SK-N-SH treated with all-trans-retinoic acid at 6 μM for 48 hours (cell line): ENCODE results near the gene TTC3.

Experiments used
- ATAC-seq: fragments of 200-7000 bp; cut with Tn5 transposase; 3 replicates; pipeline ENCODE4 v1.9.1; 2020; ENCODE audit warnings: mild to moderate bottlenecking, moderate library complexity
- ARNTL ChIP-seq: fragments of 450-650 bp; formaldehyde crosslinking; IDR thresholded peaks from 2 replicates; pipeline ENCODE4 v1.5.0; 2020; ENCODE audit warnings: low read depth, mild to moderate bottlenecking, moderate library complexity, borderline replicate concordance
- BACH2 ChIP-seq: fragments of 250-450 bp; sonication (Bioruptor Pico); IDR thresholded peaks from 2 replicates; pipeline ENCODE4 v1.9.0; 2021; ENCODE audit warnings: mild to moderate bottlenecking, borderline replicate concordance
- CREB5 ChIP-seq: fragments of 250-450 bp; sonication (Bioruptor Pico); IDR thresholded peaks from 2 replicates; pipeline ENCODE4 v1.5.1; 2020; ENCODE audit warnings: low read depth, mild to moderate bottlenecking, moderate library complexity
- CSDC2 ChIP-seq: fragments of 250-450 bp; sonication (Bioruptor Pico); IDR thresholded peaks from 2 replicates; pipeline ENCODE4 v1.5.0; 2020; ENCODE audit warnings: mild to moderate bottlenecking, moderate library complexity
- CSRNP3 ChIP-seq: fragments of 250-450 bp; sonication (Bioruptor Pico); IDR thresholded peaks from 2 replicates; pipeline ENCODE4 v1.5.1; 2021; ENCODE audit warnings: mild to moderate bottlenecking, moderate library complexity
- ESRRG ChIP-seq: fragments of 250-450 bp; sonication (Bioruptor Pico); IDR thresholded peaks from 2 replicates; pipeline ENCODE4 v1.6.1; 2021; ENCODE audit warnings: mild to moderate bottlenecking
- OSR1 ChIP-seq: fragments of 250-450 bp; sonication (Bioruptor Pico); IDR thresholded peaks from 2 replicates; pipeline ENCODE4 v1.8.0; 2022; ENCODE audit warnings: moderate library complexity, mild to moderate bottlenecking, inconsistent platforms
- PATZ1 ChIP-seq: fragments of 250-450 bp; sonication (Bioruptor Pico); IDR thresholded peaks from 2 replicates; pipeline ENCODE4 v1.8.0; 2020; ENCODE audit warnings: mild to moderate bottlenecking, moderate library complexity, borderline replicate concordance
- POU6F1 ChIP-seq: fragments of 250-450 bp; sonication (Bioruptor Pico); IDR thresholded peaks from 2 replicates; pipeline ENCODE4 v1.8.0; 2021; ENCODE audit warnings: low read depth, mild to moderate bottlenecking, moderate library complexity, borderline replicate concordance
- PPARA ChIP-seq: fragments of 250-450 bp; sonication (Bioruptor Pico); IDR thresholded peaks from 2 replicates; pipeline ENCODE4 v1.5.0; 2020; ENCODE audit warnings: mild to moderate bottlenecking, borderline replicate concordance
- RARB ChIP-seq: fragments of 250-450 bp; sonication (Bioruptor Pico); IDR thresholded peaks from 2 replicates; pipeline ENCODE4 v1.8.0; 2021; ENCODE audit warnings: mild to moderate bottlenecking, moderate library complexity
- SNAI2 ChIP-seq: fragments of 250-450 bp; sonication (Bioruptor Pico); IDR thresholded peaks from 2 replicates; pipeline ENCODE4 v1.5.0; 2020; ENCODE audit warnings: mild to moderate bottlenecking, moderate library complexity
- TCF4 ChIP-seq: fragments of 250-450 bp; sonication (Bioruptor Pico); IDR thresholded peaks from 2 replicates; pipeline ENCODE4 v1.8.0; 2021; ENCODE audit warnings: mild to moderate bottlenecking, moderate library complexity, borderline replicate concordance
- TSHZ2 ChIP-seq: fragments of 250-450 bp; sonication (Bioruptor Pico); IDR thresholded peaks from 2 replicates; pipeline ENCODE4 v1.5.0; 2020; ENCODE audit warnings: mild to moderate bottlenecking, moderate library complexity
- ZC3H10 ChIP-seq: fragments of 250-450 bp; sonication (Bioruptor Pico); IDR thresholded peaks from 2 replicates; pipeline ENCODE4 v1.5.1; 2021; ENCODE audit warnings: mild to moderate bottlenecking, moderate library complexity
- ZFP3 ChIP-seq: fragments of 250-450 bp; sonication (Bioruptor Pico); IDR thresholded peaks from 2 replicates; pipeline ENCODE4 v1.5.0; 2020; ENCODE audit warnings: mild to moderate bottlenecking, moderate library complexity
- ZFP30 ChIP-seq: fragments of 450-650 bp; formaldehyde crosslinking; IDR thresholded peaks from 2 replicates; pipeline ENCODE4 v1.5.0; 2022; ENCODE audit warnings: mild to moderate bottlenecking, moderate library complexity
- ZNF565 ChIP-seq: fragments of 450-650 bp; formaldehyde crosslinking; conservative IDR thresholded peaks from 2 replicates; pipeline ENCODE4 v1.5.0; 2020; ENCODE audit warnings: low read depth, mild to moderate bottlenecking, moderate library complexity
- ZNF70 ChIP-seq: fragments of 450-650 bp; formaldehyde crosslinking; IDR thresholded peaks from 2 replicates; pipeline ENCODE4 v1.5.0; 2020; ENCODE audit warnings: mild to moderate bottlenecking, moderate library complexity
- ZNF8 ChIP-seq: fragments of 450-650 bp; formaldehyde crosslinking; IDR thresholded peaks from 2 replicates; pipeline ENCODE4 v1.5.0; 2020; ENCODE audit warnings: mild to moderate bottlenecking, moderate library complexity

TTC3 gene

GRCh38 chr21:37195610-37196009, 122.6 kb downstream of the TTC3 start:
- TF ChIP-seq POU6F1 (CRISPR knock-in tag) (no peak), PPARA (CRISPR knock-in tag) (no peak), SNAI2 (no peak), CSRNP3 (CRISPR knock-in tag) (no peak), BACH2 (CRISPR knock-in tag) (no peak), ZFP30 (CRISPR knock-in tag) (no peak), CSDC2 (CRISPR knock-in tag) (no peak), ESRRG (no peak), TCF4 (CRISPR knock-in tag) (no peak)
- ATAC-seq: no peak

- TF ChIP-seq CSRNP3 (CRISPR knock-in tag) (no peak), BACH2 (CRISPR knock-in tag) (no peak), ZC3H10 (CRISPR knock-in tag) (no peak), CSDC2 (CRISPR knock-in tag) (no peak), ZNF70 (CRISPR knock-in tag) (no peak), RARB (no peak)
- ATAC-seq: no peak
Observed at GRCh38 chr21:37196847-37197246, 123.8 kb downstream of the TTC3 start.

- TF ChIP-seq RARB (no peak), POU6F1 (CRISPR knock-in tag) (no peak), CSDC2 (CRISPR knock-in tag) (no peak), ZNF70 (CRISPR knock-in tag) (no peak), TCF4 (CRISPR knock-in tag) (no peak), PATZ1 (no peak), BACH2 (CRISPR knock-in tag) (no peak), ARNTL (CRISPR knock-in tag) (no peak), ESRRG (no peak), TSHZ2 (CRISPR knock-in tag) (no peak), ZFP3 (CRISPR knock-in tag) (no peak), ZNF8 (CRISPR knock-in tag) (no peak), PPARA (CRISPR knock-in tag) (no peak), OSR1 (CRISPR knock-in tag) (no peak), ZC3H10 (CRISPR knock-in tag) (no peak), SNAI2 (no peak), CREB5 (no peak), CSRNP3 (CRISPR knock-in tag) (no peak), ZFP30 (CRISPR knock-in tag) (no peak), ZNF565 (no peak)
- no peak for ATAC-seq
Observed at GRCh38 chr21:37197746-37198145, 124.7 kb downstream of the TTC3 start.
